ENCODE data around the gene NAV2.

Gene NAV2

DNA sequence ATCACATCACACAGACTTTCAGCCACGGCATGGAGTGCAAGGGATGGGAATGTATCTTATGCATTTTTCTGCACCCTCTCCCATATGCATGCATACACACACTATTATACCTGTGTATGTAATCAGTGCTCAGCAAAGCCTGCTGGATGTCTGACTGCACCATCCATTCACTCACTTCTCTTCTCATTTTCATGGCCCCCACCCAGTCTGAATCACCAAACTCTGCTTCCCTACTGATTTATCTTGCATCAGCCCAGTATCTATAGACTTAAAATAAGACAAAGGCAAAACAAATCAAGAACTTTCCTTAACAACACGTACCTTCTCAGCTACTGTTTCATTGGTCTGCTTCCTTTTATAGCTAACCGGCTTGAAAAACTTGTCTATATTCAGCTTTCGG lies 426.1 kb downstream of the NAV2 start:
- DNase-seq (ENCODE audit: low read depth, low spot score) = no peak

- DNase-seq (ENCODE audit: low read depth, low spot score) = no peak
Measured at GRCh38 chr11:20154381-20154780, 441.7 kb downstream of the NAV2 start.

GRCh38 chr11:20155683-20156279 lies 443.1 kb downstream of the NAV2 start:
- DNase-seq (ENCODE audit: low read depth, low spot score) = no peak

- DNase-seq (ENCODE audit: low read depth, low spot score) = no peak
Measured at GRCh38 chr11:20156280-20156875, 443.7 kb downstream of the NAV2 start.

- no peak for DNase-seq (ENCODE audit: low read depth, low spot score)
Measured at GRCh38 chr11:20156876-20157613, 444.4 kb downstream of the NAV2 start.

DNA sequence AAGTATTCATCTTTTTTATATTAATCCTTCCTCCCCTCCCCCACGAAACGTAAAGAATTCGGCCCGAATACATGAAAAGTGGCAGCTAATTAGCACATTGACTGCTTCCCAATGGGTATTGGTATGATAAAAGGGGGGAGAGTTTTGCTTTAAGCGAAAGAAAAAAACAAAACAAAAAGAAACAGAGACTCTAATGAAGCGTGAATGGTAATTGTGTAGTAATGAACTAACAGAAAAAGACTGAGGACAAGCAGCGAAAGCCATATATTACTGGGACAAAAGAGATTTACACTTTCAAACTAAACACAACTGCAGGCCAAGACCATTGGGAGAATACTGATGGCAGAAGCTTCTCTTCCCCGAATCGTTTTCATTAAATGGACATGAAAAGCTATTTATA lies 445.1 kb downstream of the NAV2 start:
- no peak for DNase-seq (ENCODE audit: low read depth, low spot score)

DNA sequence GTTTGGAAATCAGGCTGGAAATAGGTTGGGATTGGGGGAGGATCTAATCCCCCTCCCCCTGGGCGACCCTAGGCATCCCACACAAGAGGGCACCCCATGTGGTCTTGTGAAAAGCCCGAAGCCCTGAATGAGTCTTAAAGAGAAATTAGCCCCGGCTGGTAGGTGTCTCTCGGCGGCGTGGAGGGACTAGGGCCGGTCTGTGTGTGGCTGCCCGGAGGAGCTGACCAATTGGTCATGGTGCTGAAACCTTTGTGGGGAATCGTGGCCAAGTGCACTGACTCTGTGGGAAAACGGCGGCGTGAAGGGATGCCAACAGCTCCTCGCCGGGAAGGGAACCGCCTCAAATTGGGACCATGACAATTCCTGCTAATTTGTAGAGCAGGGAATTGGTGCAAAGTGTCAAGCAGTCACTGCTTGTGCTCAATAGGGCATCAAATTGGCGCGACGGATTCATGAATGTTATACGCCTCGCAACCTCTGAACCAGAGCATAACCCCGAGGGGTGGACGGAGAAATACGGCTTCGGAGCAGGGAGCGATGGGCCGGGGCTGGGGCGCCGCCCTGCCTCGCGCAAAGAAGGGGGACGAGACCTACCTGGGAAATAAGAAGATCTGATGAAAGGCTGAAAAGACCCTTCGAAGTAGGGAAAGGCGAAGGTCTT lies 446.1 kb downstream of the NAV2 start:
- DNase-seq (ENCODE audit: low read depth, low spot score) = peak; percentile 89

DNA sequence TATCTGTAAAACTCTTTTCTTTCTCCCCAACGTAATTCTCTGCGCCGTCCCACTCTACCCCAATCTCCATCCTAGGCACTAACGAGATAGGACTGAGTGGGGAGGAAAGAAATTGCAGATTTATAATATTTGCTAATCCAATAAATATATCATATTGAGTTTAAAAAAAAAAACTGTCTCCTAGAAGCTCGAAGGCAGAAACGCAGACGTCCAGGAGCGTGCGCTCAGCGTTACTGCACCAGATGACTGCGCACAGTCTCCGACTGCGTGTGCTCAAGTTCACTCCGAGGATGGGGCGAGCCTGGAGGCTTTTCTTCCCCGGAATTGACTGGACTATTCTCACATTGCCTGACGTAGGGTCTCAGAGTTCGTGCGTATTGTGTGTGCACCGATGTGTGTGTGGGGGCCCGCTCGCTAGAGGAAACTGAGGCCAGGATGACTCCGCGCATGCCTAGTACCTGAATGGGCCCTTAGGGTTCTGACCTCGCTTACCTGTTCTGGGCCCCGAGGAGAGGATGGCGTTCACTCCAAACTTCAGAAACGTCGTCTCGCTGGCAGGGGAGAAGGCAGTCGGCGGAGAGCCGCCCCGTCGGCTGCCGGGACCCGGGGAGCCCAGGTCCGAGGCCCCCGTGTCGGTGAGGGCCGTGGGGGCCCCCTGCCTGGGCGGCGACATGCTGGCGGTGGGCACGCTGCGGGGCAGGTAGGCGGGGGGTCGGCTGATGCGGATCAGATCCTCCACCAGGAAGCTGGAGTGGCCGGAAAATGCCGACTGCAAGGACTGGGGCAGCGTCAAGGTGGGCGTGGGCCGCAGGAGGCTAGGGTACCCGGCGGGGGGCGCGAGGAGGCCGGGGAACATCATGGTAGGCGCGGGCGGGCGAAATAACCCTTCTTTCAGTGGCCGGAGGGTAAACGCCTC lies 447.1 kb downstream of the NAV2 start:
- DNase-seq (ENCODE audit: low read depth, low spot score) = no peak

DNA sequence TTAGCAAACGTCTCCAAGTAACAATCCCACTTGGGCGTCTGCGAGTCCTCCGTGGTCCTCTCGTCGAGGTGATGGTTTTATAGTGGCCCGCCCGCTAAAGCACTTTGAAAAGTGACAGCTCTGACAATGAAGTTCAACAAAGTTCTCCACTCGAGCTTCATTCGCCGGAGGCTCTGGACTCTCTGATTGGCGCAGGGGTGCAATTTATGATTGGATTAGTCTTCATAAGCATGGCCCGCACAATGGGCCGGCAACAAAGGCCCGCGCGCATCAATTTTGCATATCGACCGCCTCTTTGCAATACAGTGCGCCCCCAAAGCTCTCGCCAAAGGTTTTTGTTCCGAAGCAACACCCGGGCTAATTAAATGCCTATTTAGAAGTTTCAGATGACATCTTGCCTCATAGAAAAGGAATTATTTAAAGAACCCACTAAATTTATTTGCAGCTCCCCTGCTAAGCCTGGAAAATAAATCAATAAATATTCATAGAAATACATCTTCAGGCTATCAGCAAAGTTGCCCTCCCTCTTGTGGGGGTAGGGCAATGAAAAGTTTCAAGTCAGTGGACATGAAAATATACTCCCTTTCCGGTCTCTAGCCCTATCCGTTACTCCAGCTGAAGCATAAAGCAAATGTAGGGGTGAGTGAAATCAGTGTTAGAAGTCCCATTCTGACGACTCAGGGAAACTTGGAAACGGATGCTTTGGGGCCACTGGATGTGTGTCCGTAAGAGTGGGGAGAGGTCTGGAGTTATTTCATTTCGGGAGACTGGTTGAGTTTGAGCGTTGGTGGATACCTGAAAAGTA lies 448.0 kb downstream of the NAV2 start, which contains the start of gene DBX1:
TSS of gene DBX1 (minus strand) at position 51 of the 805 bp plus-strand sequence. CDS start 151 bp downstream, outside the sequence.
- DNase-seq (ENCODE audit: low read depth, low spot score) = no peak

DNA sequence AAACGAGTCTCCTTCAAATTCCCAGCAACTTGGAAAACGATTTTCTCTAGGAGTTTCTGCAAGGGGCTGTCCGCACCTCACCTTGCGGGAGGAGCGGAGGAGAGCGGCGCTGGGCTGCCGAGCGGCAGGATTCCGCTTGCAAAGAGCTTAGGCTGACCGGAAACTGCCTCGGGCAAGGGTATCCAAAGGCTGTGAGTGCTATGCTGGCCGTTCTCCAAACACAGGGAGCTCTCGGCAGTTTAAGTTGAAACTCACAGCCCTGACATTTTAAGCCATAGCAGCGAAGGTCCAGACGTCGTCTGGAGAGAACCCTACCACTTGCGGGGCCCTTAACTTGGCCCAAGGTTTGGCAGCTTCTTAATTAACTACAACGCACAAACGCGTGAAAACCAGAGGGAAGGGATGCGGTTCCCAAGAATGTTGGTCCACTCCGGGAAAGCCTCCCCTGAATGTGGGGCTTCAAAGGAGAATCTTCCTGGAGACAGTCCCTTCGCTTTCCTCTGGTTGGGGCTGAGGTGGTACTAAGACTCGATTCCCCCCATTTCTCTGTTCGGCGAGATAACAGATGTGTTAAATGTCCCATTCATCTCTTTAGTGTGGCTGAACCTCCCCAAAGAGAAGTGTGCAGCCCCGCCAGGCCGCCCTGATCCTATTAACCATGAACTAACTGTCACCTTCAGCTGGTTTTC lies 448.7 kb downstream of the NAV2 start:
- DNase-seq (ENCODE audit: low read depth, low spot score) = no peak

DNA sequence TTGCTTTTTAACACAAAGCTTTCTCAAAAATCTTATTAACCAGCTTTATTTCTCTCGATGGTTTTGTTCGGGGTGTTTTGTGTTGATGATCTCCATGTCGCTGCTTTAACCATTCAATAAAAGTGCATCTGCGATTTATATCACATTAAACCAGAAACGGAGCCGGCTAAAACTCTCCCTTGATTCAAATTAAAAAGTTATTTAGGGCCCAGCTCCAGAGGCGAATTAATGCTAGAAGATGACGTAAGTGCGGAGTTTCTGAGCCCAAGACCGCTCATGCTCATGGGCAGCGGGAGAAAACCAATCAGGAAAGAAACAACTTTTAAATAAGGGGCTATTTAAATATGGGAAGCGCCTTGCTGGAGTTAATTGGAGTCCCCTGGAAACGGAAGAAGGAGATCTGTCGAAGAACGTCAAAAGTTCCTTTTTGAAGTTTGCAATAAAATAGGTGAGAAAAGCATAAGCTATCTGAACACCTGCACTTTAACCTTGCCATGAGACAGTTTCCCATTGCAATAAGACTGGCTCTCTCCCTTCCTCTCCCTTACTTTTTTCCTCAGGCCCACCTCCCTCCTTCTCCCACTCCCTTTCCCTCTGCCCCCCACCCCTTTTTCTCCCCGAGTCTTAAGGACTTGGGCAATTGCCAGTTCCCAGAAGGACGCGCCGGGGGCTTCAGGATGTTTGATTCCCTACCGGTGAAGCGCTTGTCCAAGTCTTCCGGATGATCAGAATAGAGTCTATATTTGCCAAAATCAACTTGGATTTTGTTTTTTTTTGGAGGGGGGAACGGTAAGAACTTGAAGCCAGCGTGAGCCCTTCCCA lies 449.5 kb downstream of the NAV2 start:
- DNase-seq (ENCODE audit: low read depth, low spot score) = no peak

DNA sequence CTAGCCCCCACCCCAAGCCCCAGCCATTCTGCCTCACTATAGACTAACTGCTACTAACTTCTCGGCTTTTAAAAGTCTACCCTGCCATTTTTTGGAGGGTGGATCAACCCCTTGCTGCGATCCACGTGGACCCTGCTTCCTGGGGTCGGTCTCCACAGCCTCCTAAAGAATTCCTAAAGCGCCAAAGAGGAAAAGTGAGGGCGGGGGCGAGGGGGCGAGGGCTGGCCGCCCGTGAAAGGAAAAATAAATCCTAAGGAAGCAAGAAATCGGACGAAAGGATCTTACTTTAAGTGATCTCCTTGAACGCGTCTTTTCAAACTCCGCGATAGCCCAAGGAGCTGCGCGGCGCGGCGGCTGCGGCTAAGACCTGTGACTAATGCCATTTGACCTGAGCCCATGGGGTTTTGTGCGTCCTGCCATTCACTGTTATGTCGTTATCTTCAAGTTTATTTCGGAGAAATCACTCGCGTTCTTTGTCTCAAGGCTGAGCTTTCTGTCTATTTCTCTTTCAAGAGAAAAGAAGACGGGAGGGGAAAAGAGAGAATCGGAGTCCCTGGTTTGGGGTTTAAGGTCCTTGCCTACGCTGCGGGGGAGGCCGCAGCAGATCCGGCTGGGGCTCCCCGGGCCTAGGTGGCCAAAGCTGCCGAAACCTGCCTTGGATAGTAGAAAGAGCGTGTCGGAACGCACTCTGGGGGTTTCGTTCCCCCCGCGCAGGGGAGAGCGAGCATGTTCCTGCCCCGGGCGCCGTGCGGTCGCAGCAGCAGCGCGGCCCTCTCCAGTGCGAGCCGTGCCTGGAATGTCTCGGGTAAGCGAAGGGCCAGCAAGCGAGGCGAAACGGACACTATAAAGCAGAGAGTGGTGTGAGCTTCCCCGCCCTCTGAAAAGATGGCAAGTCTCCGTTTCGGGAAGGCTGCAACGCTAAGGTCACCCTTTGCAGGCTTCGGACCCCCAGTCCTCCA lies 450.5 kb downstream of the NAV2 start:
- peak; percentile 68 for DNase-seq (ENCODE audit: low read depth, low spot score)

DNA sequence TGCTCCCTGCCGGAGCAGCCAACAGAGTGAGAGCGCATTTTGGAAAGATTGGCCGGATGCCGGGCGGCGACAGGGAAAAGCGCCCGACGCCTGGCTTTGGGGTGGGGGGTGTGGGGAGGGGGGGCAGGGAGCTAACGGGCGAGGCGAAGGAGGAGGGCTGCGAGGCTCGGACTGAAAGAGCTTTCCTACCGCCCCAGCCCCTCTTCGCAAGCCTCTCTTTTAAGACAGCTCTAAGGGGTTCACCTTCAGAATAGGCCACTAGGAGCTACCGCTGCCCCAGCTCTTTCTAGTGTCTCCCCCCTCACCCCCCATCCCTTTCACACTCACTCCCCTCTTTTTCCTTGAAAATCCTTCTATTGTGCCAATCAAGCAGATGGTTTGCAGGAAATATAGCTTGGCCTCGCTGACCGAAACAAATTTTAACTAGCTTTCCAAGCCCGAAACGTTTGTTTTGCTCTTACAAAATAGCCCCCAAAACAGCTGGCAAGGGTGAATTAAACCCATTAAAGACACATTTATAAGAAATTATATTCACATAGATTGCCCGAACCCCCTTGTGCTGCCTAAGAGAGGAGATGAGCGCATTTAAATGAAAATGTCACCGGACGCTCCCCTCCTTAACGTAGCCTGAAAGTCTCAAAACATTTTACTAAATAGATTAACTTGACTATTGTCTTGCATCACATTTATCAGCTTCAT lies 451.3 kb downstream of the NAV2 start:
- no peak for DNase-seq (ENCODE audit: low read depth, low spot score)
